Endothelial cell of umbilical vein (primary cell): Measurements from ENCODE around the gene PITPNB. TPM values are rescaled to one million over a fixed set of nuclear protein-coding genes. Genes with fewer than 3 reads are reported as not detected.

ENCODE experiments used
- BruUV-seq: library from RNA; stranded (reverse); fragments of 400-500 nt; replicated peaks from 2 replicates; lab custom pipeline; 2021; lab: Mats Ljungman, UMichigan
- CTCF ChIA-PET: fragments of 300-600, 350-600 bp; sonication (Branson Sonifier 250); formaldehyde crosslinking; loops from one replicate; lab custom pipeline; 2021; ENCODE audit warnings: antibody characterized with exemption, inconsistent platforms; lab: Charles Lee
- POLR2A ChIA-PET: fragments of 300-600, 350-600 bp; sonication (Branson Sonifier 250); formaldehyde crosslinking; loops from one replicate; lab custom pipeline; 2021; ENCODE audit warnings: antibody characterized with exemption, inconsistent platforms; lab: Charles Lee
- DNase-seq: peaks from one replicate; pipeline ENCODE4 v3.0.0-alpha.2; 2011; ENCODE audit warnings: low read depth, low spot score
- FAIRE-seq: peaks from 2 replicates; lab custom pipeline; 2011; peaks lifted over from hg19 to GRCh38; lab: Jason Lieb, UNC
- H2AFZ ChIP-seq: 2 replicates; pipeline ENCODE4 v1.6.0; 2012; ENCODE audit warnings: low read depth, low read length, control low read depth, inconsistent platforms
- H3K27ac ChIP-seq: 2 replicates; pipeline ENCODE4 v1.5.1; 2011; ENCODE audit warnings: low read depth, mild to moderate bottlenecking, control low read depth, low read length, moderate library complexity; ENCODE audit not compliant: insufficient read depth
- H3K27me3 ChIP-seq, 2 experiments: 2 replicates each; pipeline versions ENCODE4 v1.6.0 to v1.6.1; 2011; ENCODE audit warnings: low read length in 2 of 2, mixed read lengths in 1 of 2; ENCODE audit not compliant: control insufficient read depth in 2 of 2, insufficient read depth in 2 of 2
- H3K36me3 ChIP-seq, 2 experiments: 2 replicates in 1 of 2; 3 replicates in 1 of 2; pipeline ENCODE4 v1.5.1; 2011; ENCODE audit warnings: low read length in 2 of 2, mild to moderate bottlenecking in 1 of 2, moderate library complexity in 1 of 2; ENCODE audit not compliant: control insufficient read depth in 2 of 2, insufficient read depth in 2 of 2; ENCODE audit errors: extremely low read depth in 1 of 2
- H3K4me1 ChIP-seq: 3 replicates; pipeline ENCODE4 v1.5.1; 2011; ENCODE audit warnings: mild to moderate bottlenecking, low read length; ENCODE audit not compliant: control insufficient read depth, insufficient read depth; ENCODE audit errors: extremely low read depth
- H3K4me2 ChIP-seq: 2 replicates; pipeline ENCODE4 v1.6.1; 2011; ENCODE audit warnings: low read length, control low read depth, mixed read lengths; ENCODE audit not compliant: insufficient read depth
- H3K4me3 ChIP-seq, 3 experiments: fragments of 200-600 bp in 1 of 3; sonication (generic), shearing (Covaris generic) in 1 of 3; replicated peaks in 1 of 3; 2 replicates each; pipeline ENCODE4 v1.5.1; 2011 to 2016; ENCODE audit warnings: control low read depth in 3 of 3, low read length in 3 of 3, mild to moderate bottlenecking in 2 of 3, inconsistent platforms in 1 of 3, low read depth in 1 of 3, moderate library complexity in 1 of 3; ENCODE audit not compliant: insufficient read depth in 1 of 3
- H3K79me2 ChIP-seq: 2 replicates; pipeline ENCODE4 v1.6.0; 2012; ENCODE audit warnings: low read length, inconsistent platforms; ENCODE audit not compliant: control insufficient read depth, insufficient read depth
- H3K9ac ChIP-seq: replicated peaks from 2 replicates; pipeline ENCODE3; 2011; ENCODE audit warnings: low read length, control low read depth; ENCODE audit not compliant: insufficient read depth; ENCODE audit errors: extremely low read depth
- H3K9me1 ChIP-seq: replicated peaks from 3 replicates; pipeline ENCODE4 v1.6.0; 2011; ENCODE audit warnings: mild to moderate bottlenecking, low read length; ENCODE audit not compliant: control insufficient read depth, insufficient read depth; ENCODE audit errors: extremely low read depth
- H3K9me3 ChIP-seq: replicated peaks from 2 replicates; pipeline ENCODE4 v1.5.1; 2012; ENCODE audit warnings: low read length, inconsistent platforms; ENCODE audit not compliant: control insufficient read depth, insufficient read depth
- H4K20me1 ChIP-seq: replicated peaks from 2 replicates; pipeline ENCODE3; 2011; ENCODE audit warnings: mild to moderate bottlenecking, low read length; ENCODE audit not compliant: control insufficient read depth, insufficient read depth; ENCODE audit errors: extremely low read depth
- CTCF ChIP-seq, 2 donors: IDR thresholded peaks; 1 replicate in 1 of 2; 2 replicates in 1 of 2; pipeline ENCODE4 v1.5.1; 2011; ENCODE audit warnings: low read length in 2 of 2, mild to moderate bottlenecking in 2 of 2, moderate library complexity in 2 of 2, control low read depth in 1 of 2, inconsistent platforms in 1 of 2, low read depth in 1 of 2; ENCODE audit not compliant: insufficient read depth in 1 of 2; ENCODE audit errors: extremely low read depth in 1 of 2
- EZH2 ChIP-seq: IDR thresholded peaks from 2 replicates; pipeline ENCODE4 v1.6.1; 2012; ENCODE audit warnings: borderline replicate concordance, low read depth, mild to moderate bottlenecking, moderate library complexity, low read length, inconsistent platforms; ENCODE audit not compliant: severe bottlenecking
- FOS ChIP-seq: IDR thresholded peaks from 2 replicates; pipeline ENCODE4 v1.6.1; 2011; ENCODE audit warnings: mild to moderate bottlenecking, low read length, moderate library complexity, borderline replicate concordance; ENCODE audit not compliant: insufficient read depth
- GATA2 ChIP-seq: IDR thresholded peaks from 2 replicates; pipeline ENCODE4 v1.7.0; 2011; ENCODE audit warnings: low read depth, mild to moderate bottlenecking, moderate library complexity, mixed read lengths, low read length; ENCODE audit not compliant: insufficient read length, insufficient read depth
- JUN ChIP-seq: IDR thresholded peaks from 2 replicates; pipeline ENCODE4 v1.6.1; 2011; ENCODE audit warnings: borderline replicate concordance, low read depth; ENCODE audit not compliant: insufficient read length, insufficient read depth
- MAX ChIP-seq: IDR thresholded peaks from 2 replicates; pipeline ENCODE4 v1.6.1; 2011; ENCODE audit not compliant: insufficient read depth, insufficient read length
- MYC ChIP-seq: IDR thresholded peaks from one replicate; pipeline ENCODE4 v1.6.1; 2011; ENCODE audit warnings: mild to moderate bottlenecking, low read depth, low read length
- POLR2A ChIP-seq: IDR thresholded peaks from 2 replicates; pipeline ENCODE4 v1.6.1; 2012; ENCODE audit warnings: low read depth, mild to moderate bottlenecking, control low read depth, low read length
- POLR2AphosphoS5 ChIP-seq: IDR thresholded peaks from 2 replicates; pipeline ENCODE4 v1.6.1; 2012; ENCODE audit warnings: low read depth, mild to moderate bottlenecking, control low read depth, low read length, moderate library complexity; ENCODE audit not compliant: insufficient read depth
- dilution Hi-C: fragments of 300-500 bp; cut with MboI; formaldehyde crosslinking; loops from one replicate; pipeline ENCODE4 v1.15.0; 2019; ENCODE audit warnings: low sequenced_read_pairs; ENCODE audit not compliant: extremely low pct_ligation_motif_present
- intact Hi-C: fragments of 100-400 bp; cut with micrococcal nuclease; formaldehyde crosslinking; loops from one replicate; pipeline ENCODE4 v1.10.0; 2022
- polyA plus RNA-seq, 4 experiments: library from polyadenylated mRNA; depleted of rRNA in 3 of 4; stranded (reverse) in 3 of 4; unstranded in 1 of 4; fragments of >200 nt; gene quantifications; 2 replicates each; pipeline versions ENCODE4 v1.2.1 to v1.2.3, GENCODE V29; 2011 to 2012; ENCODE audit warnings: missing spikeins in 1 of 4
- total RNA-seq: library from RNA; stranded (reverse); gene quantifications from 2 replicates; pipeline ENCODE4 v1.2.3, GENCODE V29; 2021

PITPNB gene
- total and polyA plus RNA-seq, 2 donors (not counting 3 experiments of a cell fraction or from before 2014, with no cell fraction given): 29.7 to 108 TPM

- DNase-seq: peak; percentile 34
- Histone ChIP-seq H3K9ac (no peak overlapping the region), H3K36me3 (peaks cover 8 to 19% of the 10 kb centered on the region in 2 experiments), H2AFZ (no peak overlapping the region), H3K79me2 (peaks cover 66% of the 10 kb centered on the region), H3K9me3 (no peaks in the 10 kb centered on the region), H3K4me1 (peaks cover 20% of the 10 kb centered on the region), H4K20me1 (peaks cover 5% of the 10 kb centered on the region), H3K9me1 (no peaks in the 10 kb centered on the region), H3K4me2 (no peak overlapping the region), H3K27me3 (no peaks in the 10 kb centered on the region), H3K27ac (peak overlapping the region; percentile 22), H3K4me3 (no peak overlapping the region)
- dilution Hi-C loops: no loop called here
- POLR2A ChIA-PET: no interaction called here
- TF ChIP-seq JUN: no peak
- TF ChIP-seq MAX: no peak
- TF ChIP-seq FOS: no peak
- TF ChIP-seq MYC: no peak
- no peak for TF ChIP-seq POLR2A
- no peak for TF ChIP-seq GATA2
- TF ChIP-seq CTCF (IDR thresholded peaks at IDR 0.05; ENCODE audit: extremely low read depth in 1 of 2, insufficient read depth in 1 of 2, low read depth in 1 of 2, low read length in 2 of 2): no peak
- no peak for TF ChIP-seq EZH2
- no peak for TF ChIP-seq POLR2AphosphoS5
- intact Hi-C loops: loop anchor here (2.0 to 10.0 kb wide), 2 partner anchors 713 to 1125 kb away; no protein-coding TSS in a partner anchor
- no peak for FAIRE-seq
- BruUV-seq: no TSS peak
- CTCF ChIA-PET: interaction anchor here (0.7 to 3.9 kb wide), 25 partner anchors 9 to 1202 kb away, joined by 3 to 51 read pairs (median 3); partner anchors contain the start of gene PITPNB
These were observed 37.6 kb downstream of the PITPNB start for GRCh38 chr22:27881421-27881820.
